ENCODE results near the gene JPH3.
"Not testable (repeated sequence)": the region's sequence is repeated elsewhere in the genome, so short reads cannot be mapped to it uniquely, and the experiment has no call there.

The JPH3 gene

GRCh38 chr16:87715231-87715630 lies 112.9 kb downstream of the JPH3 start:
- DNase-seq (ENCODE audit: low read depth) = no peak

- DNase-seq (ENCODE audit: low read depth) = no peak
Measured at GRCh38 chr16:87715658-87716057, 113.3 kb downstream of the JPH3 start.

- not testable (repeated sequence) for DNase-seq (ENCODE audit: low read depth)
Measured at GRCh38 chr16:87718831-87719230, 116.5 kb downstream of the JPH3 start.

- no peak for DNase-seq (ENCODE audit: low read depth)
Measured at GRCh38 chr16:87720446-87720845, 118.1 kb downstream of the JPH3 start.

GRCh38 chr16:87721622-87722585 lies 119.6 kb downstream of the JPH3 start:
- no peak for DNase-seq (ENCODE audit: low read depth)

GRCh38 chr16:87722590-87723225 lies 120.4 kb downstream of the JPH3 start:
- DNase-seq (ENCODE audit: low read depth) = no peak

GRCh38 chr16:87723226-87723623 lies 120.9 kb downstream of the JPH3 start:
- DNase-seq (ENCODE audit: low read depth) = no peak

- no peak for DNase-seq (ENCODE audit: low read depth)
Measured at GRCh38 chr16:87724490-87725291, 122.4 kb downstream of the JPH3 start.

GRCh38 chr16:87725596-87726235 lies 123.4 kb downstream of the JPH3 start:
- no peak for DNase-seq (ENCODE audit: low read depth)

GRCh38 chr16:87726577-87726976 lies 124.3 kb downstream of the JPH3 start:
- DNase-seq (ENCODE audit: low read depth) = not testable (repeated sequence)

- no peak for DNase-seq (ENCODE audit: low read depth)
Measured at GRCh38 chr16:87727346-87727745, 125.0 kb downstream of the JPH3 start.

- no peak for DNase-seq (ENCODE audit: low read depth)
Measured at GRCh38 chr16:87728026-87728425, 125.7 kb downstream of the JPH3 start.

GRCh38 chr16:87729266-87729954 lies 127.1 kb downstream of the JPH3 start:
- DNase-seq (ENCODE audit: low read depth) = no peak

- DNase-seq (ENCODE audit: low read depth) = no peak
Measured at GRCh38 chr16:87731607-87732006, 129.3 kb downstream of the JPH3 start.

- DNase-seq (ENCODE audit: low read depth) = no peak
Measured at GRCh38 chr16:87733190-87733589, 130.9 kb downstream of the JPH3 start.

GRCh38 chr16:87734644-87735043 lies 132.3 kb downstream of the JPH3 start:
- no peak for DNase-seq (ENCODE audit: low read depth)

GRCh38 chr16:87735270-87736007 lies 133.1 kb downstream of the JPH3 start:
- DNase-seq (ENCODE audit: low read depth) = no peak

- no peak for DNase-seq (ENCODE audit: low read depth)
Measured at GRCh38 chr16:87736008-87736382, 133.7 kb downstream of the JPH3 start.

- DNase-seq (ENCODE audit: low read depth) = no peak
Measured at GRCh38 chr16:87739801-87740200, 137.5 kb downstream of the JPH3 start.

GRCh38 chr16:87740441-87740840 lies 138.1 kb downstream of the JPH3 start:
- no peak for DNase-seq (ENCODE audit: low read depth)

All from stimulated activated CD8-positive, alpha-beta memory T cell treated with anti-CD3 and anti-CD28 coated beads, Interleukin-15, amount 100 ng/mL, for 24 hours (primary cell).